B cell (primary cell): ENCODE data around the gene SMARCA4. TPM values are rescaled to one million over a fixed set of nuclear protein-coding genes. Genes with fewer than 3 reads are reported as not detected.

ENCODE experiments used
- ATAC-seq: fragments of 200-7000 bp; cut with Tn5 transposase; one replicate; pipeline ENCODE4 v1.10.0; 2021; ENCODE audit warnings: low read depth, mild to moderate bottlenecking, moderate number of reproducible peaks, moderate library complexity
- CTCF ChIA-PET: fragments of 350-600 bp; sonication (Branson Sonifier 250); formaldehyde crosslinking; loops from one replicate; lab custom pipeline; 2021; ENCODE audit warnings: antibody characterized with exemption, inconsistent platforms; lab: Charles Lee
- POLR2A ChIA-PET: fragments of 350-600 bp; sonication (Branson Sonifier 250); formaldehyde crosslinking; loops from one replicate; lab custom pipeline; 2021; ENCODE audit warnings: antibody characterized with exemption; lab: Charles Lee
- DNase-seq: peaks from one replicate; pipeline ENCODE4 v3.0.0; 2013
- H2AFZ ChIP-seq: 2 replicates; pipeline ENCODE4 v1.6.1; 2012; ENCODE audit warnings: mild to moderate bottlenecking, low read depth, low read length; ENCODE audit not compliant: insufficient read depth, poor library complexity, severe bottlenecking
- H3K27ac ChIP-seq, 2 donors: 1 replicate in 1 of 2; 2 replicates in 1 of 2; pipeline ENCODE4 v1.5.1; 2012 to 2013; ENCODE audit warnings: low read length in 2 of 2, mild to moderate bottlenecking in 2 of 2, moderate library complexity in 1 of 2
- H3K27me3 ChIP-seq, 4 experiments: fragments of 200-600 bp in 1 of 4; sonication (generic) in 1 of 4; replicated peaks in 1 of 4; 1 replicate in 2 of 4; 2 replicates in 2 of 4; pipeline versions ENCODE4 v1.6.1 to v1.7.0; 2013 to 2016; ENCODE audit warnings: low read length in 3 of 4, mild to moderate bottlenecking in 2 of 4, mixed read lengths in 1 of 4, moderate library complexity in 1 of 4; ENCODE audit not compliant: insufficient read depth in 4 of 4, control insufficient read depth in 3 of 4; ENCODE audit errors: control extremely low read depth in 1 of 4
- H3K36me3 ChIP-seq, 2 experiments: replicated peaks in 1 of 2; 1 replicate in 1 of 2; 2 replicates in 1 of 2; pipeline versions ENCODE4 v1.6.1 to v1.7.1; 2013; ENCODE audit warnings: low read length in 1 of 2; ENCODE audit not compliant: insufficient read depth in 2 of 2, control insufficient read depth in 1 of 2; ENCODE audit errors: control extremely low read depth in 1 of 2, extremely low read depth in 1 of 2
- H3K4me1 ChIP-seq, 2 donors: fragments of 200-600 bp in 1 of 2; sonication (generic) in 1 of 2; 1 replicate in 1 of 2; 2 replicates in 1 of 2; pipeline versions ENCODE4 v1.5.1 to v1.6.1; 2013 to 2017; ENCODE audit warnings: low read length in 2 of 2; ENCODE audit not compliant: control insufficient read depth in 2 of 2, insufficient read depth in 2 of 2
- H3K4me2 ChIP-seq: replicated peaks from 2 replicates; pipeline ENCODE3; 2012; ENCODE audit warnings: mild to moderate bottlenecking, low read depth, low read length; ENCODE audit not compliant: poor library complexity, severe bottlenecking
- H3K4me3 ChIP-seq, 5 experiments: fragments of 200-600 bp in 1 of 5; sonication (generic) in 1 of 5; 1 replicate in 3 of 5; 2 replicates in 2 of 5; pipeline versions ENCODE4 v1.5.1 to v1.7.0; 2011 to 2016; ENCODE audit warnings: low read length in 4 of 5, mild to moderate bottlenecking in 4 of 5, low read depth in 2 of 5, control low read depth in 1 of 5, moderate library complexity in 1 of 5; ENCODE audit not compliant: insufficient read depth in 1 of 5; ENCODE audit errors: control extremely low read depth in 1 of 5, extremely low read depth in 1 of 5
- H3K79me2 ChIP-seq: fragments of 200-600 bp; sonication (generic); one replicate; pipeline ENCODE4 v1.6.0; 2016; ENCODE audit warnings: low read length; ENCODE audit not compliant: control insufficient read depth, insufficient read depth
- H3K9ac ChIP-seq: fragments of 200-600 bp; sonication (generic); 2 replicates; pipeline ENCODE4 v1.6.1; 2017; ENCODE audit warnings: mild to moderate bottlenecking, low read length, moderate library complexity
- H3K9me3 ChIP-seq, 3 donors: one replicate each; pipeline versions ENCODE4 v1.6.1 to v1.7.1; 2013; ENCODE audit warnings: low read length in 2 of 3; ENCODE audit not compliant: control insufficient read depth in 2 of 3, insufficient read depth in 1 of 3; ENCODE audit errors: control extremely low read depth in 1 of 3
- H4K20me1 ChIP-seq: 2 replicates; pipeline ENCODE4 v1.6.0; 2012; ENCODE audit warnings: mild to moderate bottlenecking, low read length; ENCODE audit not compliant: insufficient read depth, control insufficient read depth, poor library complexity, severe bottlenecking
- H3K27ac Mint-ChIP-seq: one replicate; pipeline ENCODE4 v1.8.0; 2021; ENCODE audit warnings: mixed read lengths
- H3K27me3 Mint-ChIP-seq: one replicate; pipeline ENCODE4 v1.8.0; 2021; ENCODE audit warnings: mixed read lengths
- H3K4me1 Mint-ChIP-seq: one replicate; pipeline ENCODE4 v1.8.0; 2021; ENCODE audit warnings: mixed read lengths
- H3K4me3 Mint-ChIP-seq: one replicate; pipeline ENCODE4 v1.8.0; 2021; ENCODE audit warnings: mixed read lengths
- H3K9me3 Mint-ChIP-seq: one replicate; pipeline ENCODE4 v1.8.0; 2022; ENCODE audit warnings: mixed read lengths; ENCODE audit not compliant: insufficient read depth
- CTCF ChIP-seq: fragments of 200-600 bp; IDR thresholded peaks from one replicate; pipeline ENCODE4 v1.8.0; 2022; ENCODE audit warnings: antibody characterized with exemption, mild to moderate bottlenecking
- EZH2 ChIP-seq: IDR thresholded peaks from 2 replicates; pipeline ENCODE4 v1.6.1; 2012; ENCODE audit warnings: borderline replicate concordance, low read depth, mild to moderate bottlenecking, moderate library complexity, low read length; ENCODE audit not compliant: insufficient read depth, poor library complexity, severe bottlenecking
- WGBS: methylation state at CpG from one replicate; pipeline ENCODE4 v1.1.5; 2013; ENCODE audit warnings: missing lambda C conversion rate; ENCODE audit not compliant: insufficient coverage; 5-methylcytosine and 5-hydroxymethylcytosine counted together
- intact Hi-C: fragments of 100-400 bp; cut with micrococcal nuclease; formaldehyde crosslinking; loops from one replicate; pipeline ENCODE4 v1.10.0; 2022
- polyA plus RNA-seq: library from polyadenylated mRNA; depleted of rRNA; stranded (reverse); fragments of >200 nt; gene quantifications from 2 replicates; pipeline ENCODE4 v1.2.3, GENCODE V29; 2012
- total RNA-seq, 2 donors: library from RNA; stranded (reverse); fragments of 120-200 nt in 1 of 2; gene quantifications; 1 replicate in 1 of 2; 2 replicates in 1 of 2; pipeline versions ENCODE4 v1.2.3 to v1.2.4, GENCODE V29; 2013 to 2022

Gene SMARCA4
- total and polyA plus RNA-seq, 2 donors (not counting 1 experiment from before 2014, with no cell fraction given): 49.7 to 82.3 TPM

- ATAC-seq (no peak), DNase-seq (no peak)
- Histone ChIP-seq H3K36me3 (peaks cover 0 to 42% of the 10 kb centered on the region in 2 experiments), H3K4me3 (no peak overlapping the region), H3K4me2 (no peak overlapping the region), H3K27me3 (no peaks in the 10 kb centered on the region), H3K4me1 (peaks cover 3 to 16% of the 10 kb centered on the region in 2 donors), H3K79me2 (peaks cover 59% of the 10 kb centered on the region), H3K27ac (no peak overlapping the region), H3K9me3 (no peaks in the 10 kb centered on the region), H2AFZ (no peak overlapping the region), H4K20me1 (peaks cover 55% of the 10 kb centered on the region), H3K9ac (no peak overlapping the region)
- H3K27me3 Mint-ChIP-seq: no peaks in the 10 kb centered on the region
- TF ChIP-seq CTCF (no peak), EZH2 (no peak)
- intact Hi-C loops: no loop called here
- POLR2A ChIA-PET: no interaction called here
- CTCF ChIA-PET: no interaction called here
- H3K9me3 Mint-ChIP-seq: no peaks in the 10 kb centered on the region
- WGBS: no CpG with 5 or more reads among the region's 6 CpGs
- no peak overlapping the region for H3K27ac Mint-ChIP-seq
- H3K4me3 Mint-ChIP-seq: no peak overlapping the region
- peaks cover 11% of the 10 kb centered on the region for H3K4me1 Mint-ChIP-seq
Measured at GRCh38 chr19:10983026-10983425, 22.2 kb downstream of the SMARCA4 start.

- H3K4me3 ChIP-seq: no peak overlapping the region
- no peak overlapping the region for H3K27ac Mint-ChIP-seq
- H4K20me1 ChIP-seq: peaks cover 51% of the 10 kb centered on the region
- no peak for TF ChIP-seq EZH2
- TF ChIP-seq CTCF: no peak
- peaks cover 3 to 16% of the 10 kb centered on the region in 2 donors for H3K4me1 ChIP-seq
- H3K27me3 Mint-ChIP-seq: no peaks in the 10 kb centered on the region
- no peaks in the 10 kb centered on the region for H3K9me3 ChIP-seq
- DNase-seq: no peak
- H3K36me3 ChIP-seq: peaks cover 1 to 50% of the 10 kb centered on the region in 2 experiments
- ChIA-PET CTCF (no interaction called here), POLR2A (no interaction called here)
- no peak overlapping the region for H3K4me3 Mint-ChIP-seq
- no peak for ATAC-seq
- peaks cover 49% of the 10 kb centered on the region for H3K79me2 ChIP-seq
- no peak overlapping the region for H3K27ac ChIP-seq
- intact Hi-C loops: no loop called here
- H3K9me3 Mint-ChIP-seq: no peaks in the 10 kb centered on the region
- H3K9ac ChIP-seq: no peak overlapping the region
- no peak overlapping the region for H2AFZ ChIP-seq
- no peaks in the 10 kb centered on the region for H3K27me3 ChIP-seq
- H3K4me1 Mint-ChIP-seq: peaks cover 11% of the 10 kb centered on the region
- WGBS: 95% methylated on average over 10 of the region's 21 CpGs
- H3K4me2 ChIP-seq: no peak overlapping the region
Measured at GRCh38 chr19:10984166-10984735, 23.4 kb downstream of the SMARCA4 start.
